ENCODE measurements around the gene ACSF2. TPM values are rescaled to one million over a fixed set of nuclear protein-coding genes. Genes with fewer than 3 reads are reported as not detected.

The ACSF2 gene
- total and polyA plus RNA-seq, 7 experiments from 2014 or later: 2.2 to 36.2 (median 20.4) TPM

GRCh38 chr17:50478391-50479381, 52.7 kb downstream of the ACSF2 start, which contains the start of gene RSAD1:
Gene RSAD1, plus strand, starts transcription at chr17:50478860. Its CDS starts 25 bp downstream, at chr17:50478885.
- intact Hi-C loops (cut with micrococcal nuclease): loop anchor here (1.0 to 5.0 kb wide), 18 partner anchors 23 to 364 kb away; partner anchors contain the start of genes CACNA1G (in 2 of the 2), LRRC59 (in 2 of the 2), ACSF2 (in 1 of the 2) and ANKRD40 (in 1 of the 2)
- H3K36me3 Mint-ChIP-seq: peaks cover 0 to 9% (median 7%) of the 10 kb centered on the region in 5 donors
- H3K9me3 ChIP-seq (ENCODE audit: control insufficient read depth in 2 of 3, low read length in 3 of 3): no peaks in the 10 kb centered on the region
- H3K9me3 Mint-ChIP-seq: no peaks in the 10 kb centered on the region
- peaks cover 0 to 6% (median 0%) of the 10 kb centered on the region in 5 donors for H3K27me3 Mint-ChIP-seq
- peak within 1 kb of the TSS; percentile 79 to 93 (median 90) for H3K4me3 Mint-ChIP-seq
- H3K4me1 ChIP-seq (ENCODE audit: control insufficient read depth in 2 of 2, insufficient read depth in 2 of 2, low read length in 2 of 2): peaks cover 11 to 12% of the 10 kb centered on the region in 2 donors
- ATAC-seq: peak; percentile 95
- peaks cover 0 to 24% (median 3%) of the 10 kb centered on the region in 3 experiments for H3K36me3 ChIP-seq (ENCODE audit: control insufficient read depth in 2 of 3, insufficient read depth in 3 of 3, low read length in 3 of 3)
- ChIA-PET POLR2A (interaction anchor here (0.6 to 1.1 kb wide), 8 partner anchors 8 to 149 kb away, joined by 3 to 6 read pairs (median 4); partner anchors contain the start of gene LRRC59), CTCF (interaction anchor here (0.6 to 2.0 kb wide), 15 partner anchors 11 to 1054 kb away, joined by 3 to 13 read pairs (median 3); partner anchors contain the start of gene LRRC59)
- peaks cover 19 to 28% (median 23%) of the 10 kb centered on the region in 7 donors for H3K4me1 Mint-ChIP-seq
- no peaks in the 10 kb centered on the region for H3K27me3 ChIP-seq (ENCODE audit: control insufficient read depth in 2 of 2, insufficient read depth in 2 of 2, low read length in 2 of 2)
- peak within 1 kb of the TSS; percentile 75 for H3K27ac ChIP-seq (ENCODE audit: low read depth, low read length)
- H3K27ac Mint-ChIP-seq: peak within 1 kb of the TSS; percentile 68 to 96 (median 92)
- DNase-seq: peak; percentile 72 to 84 (median 79)
- H3K4me3 ChIP-seq (ENCODE audit: low read length): peak within 1 kb of the TSS; percentile 98

GRCh38 chr17:50479522-50480141, 53.6 kb downstream of the ACSF2 start:
- Mint-ChIP-seq H3K36me3 (peaks cover 0 to 16% (median 6%) of the 10 kb centered on the region in 5 donors), H3K4me3 (peak overlapping the region; percentile 79 to 93 (median 90)), H3K27ac (peak overlapping the region; percentile 56 to 93 (median 78)), H3K27me3 (peaks cover 0 to 6% (median 0%) of the 10 kb centered on the region in 5 donors), H3K4me1 (peaks cover 19 to 28% (median 23%) of the 10 kb centered on the region in 7 donors), H3K9me3 (no peaks in the 10 kb centered on the region)
- Histone ChIP-seq H3K27ac (ENCODE audit: low read depth, low read length) (peak overlapping the region; percentile 75), H3K4me1 (ENCODE audit: control insufficient read depth in 2 of 2, insufficient read depth in 2 of 2, low read length in 2 of 2) (peaks cover 11 to 12% of the 10 kb centered on the region in 2 donors), H3K27me3 (ENCODE audit: control insufficient read depth in 2 of 2, insufficient read depth in 2 of 2, low read length in 2 of 2) (no peaks in the 10 kb centered on the region), H3K36me3 (ENCODE audit: control insufficient read depth in 2 of 3, insufficient read depth in 3 of 3, low read length in 3 of 3) (peaks cover 0 to 33% (median 3%) of the 10 kb centered on the region in 3 experiments), H3K4me3 (ENCODE audit: low read length) (peak overlapping the region; percentile 98), H3K9me3 (ENCODE audit: control insufficient read depth in 2 of 3, low read length in 3 of 3) (no peaks in the 10 kb centered on the region)
- ChIA-PET POLR2A (interaction anchor here (0.6 to 1.1 kb wide), 6 partner anchors 21 to 117 kb away, joined by 3 to 6 read pairs (median 4); partner anchors contain the start of gene LRRC59), CTCF (interaction anchor here (0.5 to 2.0 kb wide), 15 partner anchors 10 to 148 kb away, joined by 3 to 13 read pairs (median 3); partner anchors contain the start of gene LRRC59)
- DNase-seq (peak; percentile 34 to 64 (median 53)), ATAC-seq (peak; percentile 66)
- intact Hi-C loops (cut with micrococcal nuclease): loop anchor here (1.0 to 5.0 kb wide), 11 partner anchors 53 to 363 kb away; partner anchors contain the start of genes CACNA1G (in 2 of the 2), ACSF2 (in 1 of the 2), ANKRD40 (in 1 of the 2) and COL1A1 (in 1 of the 2)

GRCh38 chr17:50480142-50480764, 54.2 kb downstream of the ACSF2 start:
- no peaks in the 10 kb centered on the region for H3K9me3 Mint-ChIP-seq
- H3K4me1 Mint-ChIP-seq: peaks cover 19 to 28% (median 23%) of the 10 kb centered on the region in 7 donors
- H3K4me3 Mint-ChIP-seq: peak overlapping the region; percentile 47 to 93 (median 90)
- Histone ChIP-seq H3K27ac (ENCODE audit: low read depth, low read length) (peak overlapping the region; percentile 12), H3K4me1 (ENCODE audit: control insufficient read depth in 2 of 2, insufficient read depth in 2 of 2, low read length in 2 of 2) (peaks cover 11 to 12% of the 10 kb centered on the region in 2 donors), H3K27me3 (ENCODE audit: control insufficient read depth in 2 of 2, insufficient read depth in 2 of 2, low read length in 2 of 2) (no peaks in the 10 kb centered on the region), H3K4me3 (ENCODE audit: low read length) (no peak overlapping the region), H3K9me3 (ENCODE audit: control insufficient read depth in 2 of 3, low read length in 3 of 3) (no peaks in the 10 kb centered on the region), H3K36me3 (ENCODE audit: control insufficient read depth in 2 of 3, insufficient read depth in 3 of 3, low read length in 3 of 3) (peaks cover 0 to 40% (median 3%) of the 10 kb centered on the region in 3 experiments)
- DNase-seq (no peak), ATAC-seq (no peak)
- H3K36me3 Mint-ChIP-seq: peaks cover 0 to 20% (median 4%) of the 10 kb centered on the region in 5 donors
- H3K27me3 Mint-ChIP-seq: peaks cover 0 to 6% (median 0%) of the 10 kb centered on the region in 5 donors
- intact Hi-C loops (cut with micrococcal nuclease): no loop called here
- CTCF ChIA-PET: interaction anchor here (0.5 to 2.0 kb wide), 7 partner anchors 13 to 121 kb away, joined by 3 to 13 read pairs (median 3); no protein-coding TSS in a partner anchor
- H3K27ac Mint-ChIP-seq: peak overlapping the region in 7 of 9 donors; percentile 12 to 81 (median 61)
- POLR2A ChIA-PET: interaction anchor here (0.7 to 1.1 kb wide), 3 partner anchors 20 to 118 kb away, joined by 3 to 6 read pairs (median 5); partner anchors contain the start of gene LRRC59

- H3K4me1 ChIP-seq (ENCODE audit: control insufficient read depth in 2 of 2, insufficient read depth in 2 of 2, low read length in 2 of 2): peaks cover 11 to 12% of the 10 kb centered on the region in 2 donors
- H3K9me3 Mint-ChIP-seq: no peaks in the 10 kb centered on the region
- peaks cover 0 to 20% (median 8%) of the 10 kb centered on the region in 5 donors for H3K36me3 Mint-ChIP-seq
- no peaks in the 10 kb centered on the region for H3K27me3 ChIP-seq (ENCODE audit: control insufficient read depth in 2 of 2, insufficient read depth in 2 of 2, low read length in 2 of 2)
- ATAC-seq: no peak
- peaks cover 0 to 47% (median 3%) of the 10 kb centered on the region in 3 experiments for H3K36me3 ChIP-seq (ENCODE audit: control insufficient read depth in 2 of 3, insufficient read depth in 3 of 3, low read length in 3 of 3)
- POLR2A ChIA-PET: no interaction called here
- DNase-seq: no peak
- peak overlapping the region in 3 of 10 donors; percentile 47 to 88 (median 73) for H3K4me3 Mint-ChIP-seq
- H3K4me1 Mint-ChIP-seq: peaks cover 19 to 28% (median 23%) of the 10 kb centered on the region in 7 donors
- peak overlapping the region in 1 of 9 donors; percentile 12 for H3K27ac Mint-ChIP-seq
- H3K4me3 ChIP-seq (ENCODE audit: low read length): no peak overlapping the region
- no peak overlapping the region for H3K27ac ChIP-seq (ENCODE audit: low read depth, low read length)
- CTCF ChIA-PET: interaction anchor here (0.6 to 1.2 kb wide), 3 partner anchors 23 to 574 kb away, joined by 3 to 4 read pairs (median 3); no protein-coding TSS in a partner anchor
- H3K27me3 Mint-ChIP-seq: peaks cover 0 to 6% (median 0%) of the 10 kb centered on the region in 5 donors
- no peaks in the 10 kb centered on the region for H3K9me3 ChIP-seq (ENCODE audit: control insufficient read depth in 2 of 3, low read length in 3 of 3)
- intact Hi-C loops (cut with micrococcal nuclease): no loop called here
Measured at GRCh38 chr17:50480854-50481490, 55.0 kb downstream of the ACSF2 start.

GRCh38 chr17:50481648-50482047, 55.6 kb downstream of the ACSF2 start:
- ChIA-PET POLR2A (no interaction called here), CTCF (interaction anchor here (0.6 to 1.2 kb wide), 5 partner anchors 19 to 573 kb away, joined by 3 to 6 read pairs (median 3); no protein-coding TSS in a partner anchor)
- no peak for DNase-seq
- Histone ChIP-seq H3K27me3 (ENCODE audit: control insufficient read depth in 2 of 2, insufficient read depth in 2 of 2, low read length in 2 of 2) (no peaks in the 10 kb centered on the region), H3K4me3 (ENCODE audit: low read length) (no peak overlapping the region), H3K27ac (ENCODE audit: low read depth, low read length) (no peak overlapping the region), H3K36me3 (ENCODE audit: control insufficient read depth in 2 of 3, insufficient read depth in 3 of 3, low read length in 3 of 3) (peaks cover 0 to 49% (median 3%) of the 10 kb centered on the region in 3 experiments), H3K9me3 (ENCODE audit: control insufficient read depth in 2 of 3, low read length in 3 of 3) (no peaks in the 10 kb centered on the region), H3K4me1 (ENCODE audit: control insufficient read depth in 2 of 2, insufficient read depth in 2 of 2, low read length in 2 of 2) (peaks cover 11 to 12% of the 10 kb centered on the region in 2 donors)
- H3K36me3 Mint-ChIP-seq: peaks cover 0 to 20% (median 8%) of the 10 kb centered on the region in 5 donors
- peaks cover 19 to 28% (median 23%) of the 10 kb centered on the region in 7 donors for H3K4me1 Mint-ChIP-seq
- ATAC-seq: no peak
- H3K4me3 Mint-ChIP-seq: no peak overlapping the region
- H3K27me3 Mint-ChIP-seq: peaks cover 0 to under 1% (median 0%) of the 10 kb centered on the region in 5 donors
- no peaks in the 10 kb centered on the region for H3K9me3 Mint-ChIP-seq
- intact Hi-C loops (cut with micrococcal nuclease): loop anchor here (1.0 kb wide), 6 partner anchors 23 to 361 kb away; partner anchors contain the start of gene SPATA20 (in 1 of the 2)
- no peak overlapping the region for H3K27ac Mint-ChIP-seq

All from naive thymus-derived CD4-positive, alpha-beta T cell (primary cell).